CD4-positive, alpha-beta T cell treated with Interleukin-4 for 1 hour (primary cell): ENCODE measurements around the gene TNFRSF4.

Experiments used
- DNase-seq, 2 donors: peaks; one replicate each; pipeline ENCODE4 v3.0.0-alpha.2; 2020 to 2022

The TNFRSF4 gene

DNA sequence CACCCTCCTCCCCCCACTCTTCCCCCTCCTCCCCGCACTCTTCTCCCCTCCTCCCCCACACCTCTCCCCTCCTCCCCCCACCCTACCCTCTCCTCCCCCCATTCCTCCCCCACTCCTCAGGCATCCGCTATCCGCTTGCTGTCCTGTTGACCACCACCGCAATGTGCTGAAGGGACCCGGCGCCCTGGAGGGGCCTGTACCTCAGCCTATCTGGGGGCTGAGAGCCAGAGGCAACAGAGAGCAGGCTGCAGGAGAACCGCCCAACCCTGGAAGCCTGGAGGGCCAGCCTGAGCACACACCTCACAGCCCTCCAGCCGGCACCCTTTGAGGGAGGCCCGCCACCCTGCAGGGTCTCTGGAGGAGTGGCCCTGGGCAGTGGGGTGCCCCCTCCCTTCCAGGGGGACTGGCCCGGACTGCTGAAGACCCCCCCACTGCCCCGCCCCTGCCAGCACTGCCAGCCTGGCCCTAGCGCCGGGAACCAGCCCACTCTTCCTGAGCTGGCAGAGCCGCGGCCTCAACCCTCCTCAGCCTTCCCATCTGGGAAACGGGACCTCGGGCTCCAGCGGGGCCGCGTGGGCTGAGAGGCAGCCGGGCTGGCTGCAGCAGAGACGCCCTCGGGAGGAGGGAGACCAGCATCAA lies 31.3 kb upstream of the TNFRSF4 start:
- DNase-seq, result no peak

DNA sequence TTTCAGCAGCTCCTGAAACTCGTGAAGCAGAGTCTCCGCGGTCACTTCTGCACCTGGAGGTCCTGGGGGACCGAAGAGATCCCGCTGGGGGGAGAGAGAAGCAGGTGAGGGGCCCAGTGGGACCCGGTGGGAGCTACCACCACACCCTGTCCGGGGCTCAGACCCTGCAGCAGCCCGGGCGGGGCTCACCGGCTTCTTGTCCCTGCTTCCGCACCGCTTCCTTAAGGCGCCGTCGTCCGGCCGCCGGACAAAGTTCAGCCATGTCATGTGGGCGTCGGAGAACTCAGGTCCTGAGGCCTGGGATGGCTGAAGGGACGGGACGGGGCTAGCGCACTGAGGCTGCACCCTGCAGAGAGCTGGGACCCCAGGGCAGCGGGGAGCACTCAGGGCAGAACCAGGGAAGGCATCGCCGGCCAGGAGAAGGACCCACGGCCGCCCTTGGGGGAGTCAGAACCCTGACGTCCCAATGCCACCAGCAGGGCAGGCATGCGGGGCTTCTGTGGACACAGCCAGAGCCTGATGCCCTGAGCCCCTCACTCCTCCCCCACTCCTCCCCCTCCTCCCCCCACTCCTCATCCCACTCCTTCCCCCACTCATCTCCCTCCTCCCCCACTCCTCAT lies 30.3 kb upstream of the TNFRSF4 start:
- no peak for DNase-seq

DNA sequence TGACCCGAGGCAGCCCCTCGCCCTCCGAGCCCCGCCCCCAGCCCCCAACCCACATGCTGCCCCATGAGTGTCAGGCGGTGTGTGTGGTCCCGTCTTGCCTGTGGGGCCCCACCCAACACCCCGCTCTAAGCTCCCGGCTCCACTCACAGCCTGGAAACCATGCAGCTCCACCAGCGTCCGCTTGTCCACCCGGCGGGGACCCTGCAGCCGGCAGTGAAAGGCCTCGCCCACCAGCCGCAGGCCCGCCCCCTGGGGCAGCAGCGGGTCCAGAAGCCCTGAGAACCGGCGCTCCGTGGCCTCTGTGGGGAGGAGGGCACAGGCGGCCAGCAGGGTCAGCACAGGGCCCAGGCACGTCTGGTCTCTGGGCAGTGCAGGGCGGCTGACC lies 29.8 kb upstream of the TNFRSF4 start:
- no peak for DNase-seq

DNA sequence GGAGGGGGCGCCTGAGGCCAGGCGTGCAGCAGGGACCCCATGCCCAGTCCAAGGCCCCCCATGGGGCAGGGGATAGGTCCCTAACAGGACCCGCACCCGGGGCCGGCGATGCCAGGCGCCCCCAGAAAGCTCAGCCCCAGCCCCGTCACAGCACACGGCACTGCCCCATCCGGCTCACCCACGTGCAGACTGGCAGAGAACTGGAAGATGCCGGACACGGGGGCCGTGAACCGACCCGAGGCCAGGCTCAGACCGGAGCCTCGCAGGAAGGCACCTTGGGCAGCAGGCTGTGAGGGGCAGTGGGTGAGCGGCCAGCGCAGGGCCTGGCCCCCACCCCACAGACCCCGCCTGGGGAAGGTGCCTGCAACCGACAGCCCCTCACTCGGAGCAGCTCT lies 29.3 kb upstream of the TNFRSF4 start:
- no peak for DNase-seq

DNA sequence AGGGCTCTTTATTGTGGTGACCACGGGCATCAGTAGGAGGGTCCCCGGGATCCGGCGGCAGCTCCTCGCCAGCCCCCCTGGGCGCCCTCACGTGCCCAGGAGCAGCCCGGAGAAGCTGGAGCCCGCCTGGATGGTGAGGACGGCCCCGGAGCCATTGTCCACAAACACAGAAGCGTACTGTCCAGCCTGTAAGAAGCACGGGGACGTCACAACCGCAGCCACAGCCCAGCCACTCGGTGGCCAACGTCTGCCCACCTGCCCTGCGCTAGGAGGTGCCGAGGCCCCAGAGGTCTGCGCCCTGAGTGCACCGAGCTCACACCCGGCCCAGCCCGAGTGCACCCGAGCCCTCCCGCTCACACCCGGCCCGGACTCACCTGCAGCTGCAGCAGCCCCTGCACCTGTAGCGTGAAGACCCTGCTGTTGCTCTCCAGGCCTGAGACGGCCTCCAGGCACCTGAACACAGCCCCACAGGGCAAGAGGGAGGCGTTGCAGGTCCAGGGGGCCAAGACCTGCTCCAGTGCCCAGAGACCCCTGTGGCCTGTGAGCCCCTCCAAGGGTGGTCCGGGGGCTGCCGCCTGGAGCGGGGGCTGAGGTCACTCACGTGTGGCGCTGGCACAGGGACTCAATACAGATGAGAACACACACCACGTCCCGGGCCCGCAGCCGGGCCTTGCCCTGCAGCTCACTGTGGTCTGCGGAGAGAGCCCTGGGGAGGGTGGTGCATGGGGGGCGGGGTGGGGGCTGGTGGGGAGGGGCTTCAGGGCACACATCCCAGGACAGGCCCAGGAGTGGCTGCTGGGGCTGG lies 28.7 kb upstream of the TNFRSF4 start:
- DNase-seq, result no peak

DNA sequence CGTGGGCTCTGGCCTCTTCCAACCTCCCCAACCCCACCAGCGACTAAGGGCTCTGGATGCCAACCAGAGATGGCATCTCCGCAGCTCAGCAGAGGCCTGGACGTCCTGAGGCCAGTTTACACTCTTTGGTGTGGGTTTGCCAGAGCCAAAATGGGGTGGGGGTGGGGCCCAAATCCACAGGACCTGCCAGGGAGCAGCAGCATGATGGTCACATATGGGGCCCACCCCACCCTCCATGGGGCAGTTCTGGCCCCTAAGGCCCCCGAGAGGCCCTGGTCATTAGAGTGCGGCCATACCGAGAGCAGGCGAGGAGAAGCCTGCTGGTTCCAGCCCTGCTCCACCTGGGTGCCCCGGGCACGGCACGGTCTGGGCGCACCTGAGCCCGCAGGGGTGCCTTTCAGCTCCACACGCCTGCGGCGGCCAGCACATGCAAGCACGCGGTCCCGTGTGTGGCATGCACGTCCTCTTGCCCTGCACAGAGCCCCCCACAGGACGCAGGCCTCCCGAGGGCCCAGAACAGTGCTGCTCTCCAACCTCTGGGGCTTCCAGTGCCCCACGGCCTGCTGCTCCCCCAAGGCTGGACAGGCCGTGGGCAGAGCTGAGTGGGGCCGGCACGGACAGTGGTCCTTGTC lies 27.8 kb upstream of the TNFRSF4 start:
- no peak for DNase-seq

DNA sequence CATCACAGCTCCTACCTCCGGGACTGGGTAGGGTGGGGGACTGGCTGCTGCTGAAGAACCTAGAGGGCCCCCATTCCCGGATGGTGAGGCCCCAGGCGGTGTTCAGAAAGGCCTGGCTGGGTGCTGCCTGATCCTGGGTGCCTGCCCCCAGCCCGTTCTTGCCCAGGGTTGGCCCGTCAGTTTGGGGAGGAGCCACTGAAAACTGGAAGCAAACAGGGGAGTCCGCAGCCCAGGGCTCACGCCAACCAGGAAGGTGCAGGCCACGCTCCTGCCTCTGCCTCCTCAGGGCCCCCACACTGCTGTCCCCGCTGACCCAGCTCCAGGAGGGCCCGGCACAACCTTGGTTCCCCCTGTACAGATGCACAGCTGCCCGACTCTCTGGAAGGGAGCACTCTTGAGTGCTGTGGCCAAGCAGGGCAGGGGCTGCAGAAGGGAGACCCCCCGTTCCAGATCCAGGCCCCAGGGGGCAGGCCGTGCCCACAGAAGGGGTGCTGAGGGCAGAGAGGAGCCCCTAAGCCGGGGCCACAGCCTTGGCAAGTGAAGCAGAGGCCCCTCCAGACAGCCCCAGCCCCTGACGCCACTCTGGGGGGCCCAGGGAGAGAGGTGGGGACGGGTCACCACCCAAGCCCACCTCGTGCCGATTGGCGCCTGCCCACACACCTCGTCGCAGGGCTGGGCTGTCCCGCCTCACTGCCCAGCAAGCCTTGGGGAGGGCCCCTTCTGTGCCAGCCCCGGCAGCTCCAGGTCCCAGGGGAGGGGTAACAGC lies 27.1 kb upstream of the TNFRSF4 start:
- DNase-seq, result no peak

DNA sequence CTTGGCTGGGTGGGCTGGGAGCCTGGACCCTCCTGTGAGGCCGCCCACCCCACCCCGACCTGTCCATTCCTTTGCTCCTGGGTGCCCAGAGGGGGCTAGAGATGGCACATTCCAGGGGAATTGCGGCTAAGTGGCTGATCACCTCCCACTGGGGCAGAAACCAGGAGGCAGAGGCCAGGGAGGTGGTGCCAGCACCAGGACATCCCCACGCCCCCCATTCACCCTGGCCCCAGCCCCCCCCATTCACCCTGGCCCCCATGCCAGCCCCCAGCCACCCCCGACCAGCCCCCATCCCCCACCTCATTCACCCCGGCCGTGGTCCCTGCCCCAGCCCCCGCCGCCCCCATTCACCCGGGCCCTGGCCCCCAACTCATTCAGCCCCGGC lies 26.4 kb upstream of the TNFRSF4 start:
- no peak for DNase-seq

DNA sequence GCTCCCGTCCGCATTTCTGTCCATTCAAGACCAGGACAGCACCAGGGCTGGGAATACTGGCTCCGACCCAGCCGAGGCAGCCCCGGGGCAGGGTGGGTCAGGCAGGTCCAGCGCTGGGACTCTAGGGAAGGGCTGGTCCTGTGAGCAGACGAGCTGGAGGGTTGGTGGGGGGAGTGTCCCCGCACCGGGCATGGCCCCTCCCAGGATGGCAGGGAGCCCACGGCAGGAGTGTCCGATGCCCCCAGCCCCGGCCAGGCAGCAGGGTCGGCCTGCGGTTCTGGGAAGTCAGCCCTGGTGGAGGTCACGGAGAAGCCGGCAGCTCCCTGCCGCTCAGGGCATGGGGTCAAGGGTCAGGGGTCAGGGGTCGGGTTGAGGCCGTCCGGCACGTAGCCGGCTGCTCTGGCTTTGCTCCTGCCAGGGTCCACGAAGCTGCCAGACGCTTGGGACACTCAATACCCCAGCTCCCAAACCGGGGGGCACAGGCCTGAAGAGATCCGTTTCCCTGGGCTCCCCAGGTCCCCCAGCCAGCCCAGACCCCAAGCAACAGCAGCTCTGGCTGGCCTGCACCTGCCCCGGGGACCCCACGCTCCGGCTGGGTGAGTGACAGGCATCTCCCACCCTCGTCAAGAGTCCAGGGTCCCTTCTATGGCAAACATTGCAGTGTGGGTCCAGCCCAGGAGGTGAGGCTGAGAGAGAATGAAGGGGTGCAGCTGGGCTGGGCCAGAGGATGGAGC lies 25.8 kb upstream of the TNFRSF4 start:
- no peak for DNase-seq

DNA sequence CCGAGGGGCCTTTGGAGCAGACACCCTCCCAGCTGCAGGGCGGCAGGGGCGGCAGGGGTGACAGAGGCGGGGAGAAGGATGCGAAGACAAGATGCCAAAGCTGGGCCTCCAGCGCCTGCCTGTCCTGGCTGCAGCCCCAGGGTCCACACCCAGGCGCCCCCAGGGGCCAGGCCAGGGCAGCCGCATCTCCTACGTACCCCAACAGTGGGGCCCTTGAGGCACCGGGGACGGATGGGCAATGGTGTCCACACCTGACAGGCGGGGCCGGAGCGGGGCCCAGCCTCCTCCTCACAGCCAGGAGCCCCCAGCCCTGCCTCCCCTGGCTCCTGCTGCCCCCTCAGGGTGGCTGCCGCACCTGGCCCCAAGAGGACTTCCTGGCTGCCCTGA lies 25.3 kb upstream of the TNFRSF4 start:
- no peak for DNase-seq

DNA sequence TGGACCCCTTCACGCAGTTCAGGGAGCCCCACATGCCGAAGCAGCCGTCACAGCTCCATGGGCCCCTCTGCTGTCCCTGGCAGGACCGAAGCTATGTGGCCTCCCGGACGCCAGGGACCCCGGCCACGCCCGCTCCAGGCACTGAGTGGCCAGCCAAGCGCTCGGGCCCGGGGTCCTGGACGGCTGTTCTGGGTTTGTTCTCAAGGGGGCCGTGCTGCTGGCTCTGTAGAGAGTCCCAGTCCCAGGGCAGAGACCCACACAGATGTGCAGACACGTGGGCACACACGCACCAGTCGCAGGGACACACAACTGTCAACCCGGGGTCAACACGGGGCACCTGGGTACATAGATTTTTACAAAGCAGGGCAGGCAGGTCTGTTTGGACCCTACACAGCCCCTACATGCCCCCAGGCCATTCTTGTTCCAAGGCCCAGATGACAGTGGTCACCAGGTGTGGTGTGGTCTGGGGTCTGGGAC lies 24.8 kb upstream of the TNFRSF4 start:
- no peak for DNase-seq

DNA sequence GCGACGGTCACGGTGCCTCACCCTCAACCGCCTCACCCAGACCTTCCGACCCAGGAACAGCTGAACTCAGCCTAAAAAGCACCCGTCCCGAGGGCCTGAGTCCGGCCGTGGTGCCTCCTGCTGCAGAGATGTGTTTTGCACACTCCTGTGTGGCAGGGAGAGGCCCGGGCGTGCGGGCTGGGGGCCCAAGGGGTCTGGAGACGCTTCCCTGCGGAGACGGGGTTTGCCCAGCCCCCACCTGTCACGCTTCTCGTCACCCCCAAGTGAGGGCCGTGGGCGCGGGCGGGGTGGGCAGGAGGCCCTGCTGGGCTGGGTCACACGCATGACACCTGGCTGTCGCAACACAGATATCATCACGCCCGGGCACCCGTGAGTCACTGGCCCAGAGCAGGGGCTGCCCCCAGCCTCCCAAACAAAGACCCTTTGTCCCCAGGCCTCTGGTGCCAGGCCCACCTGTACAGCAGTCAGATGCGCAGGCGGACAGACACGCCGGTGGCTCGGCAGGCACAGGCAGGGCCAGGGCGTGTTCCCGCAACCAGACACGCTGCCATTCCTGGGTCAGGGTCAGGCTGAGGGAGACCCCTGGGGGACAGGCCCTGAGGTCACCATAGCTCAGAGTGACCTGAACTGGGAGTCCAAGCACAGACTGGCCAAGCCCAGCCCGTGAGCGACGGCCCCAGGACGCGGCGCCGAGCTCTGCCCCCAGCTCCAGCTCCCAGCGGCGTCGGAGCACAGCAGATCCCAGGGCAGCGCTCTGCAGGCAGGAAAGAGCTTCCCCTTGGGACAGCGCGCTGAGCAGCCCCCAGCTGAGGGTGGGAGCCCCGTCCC lies 24.1 kb upstream of the TNFRSF4 start:
- no peak for DNase-seq

DNA sequence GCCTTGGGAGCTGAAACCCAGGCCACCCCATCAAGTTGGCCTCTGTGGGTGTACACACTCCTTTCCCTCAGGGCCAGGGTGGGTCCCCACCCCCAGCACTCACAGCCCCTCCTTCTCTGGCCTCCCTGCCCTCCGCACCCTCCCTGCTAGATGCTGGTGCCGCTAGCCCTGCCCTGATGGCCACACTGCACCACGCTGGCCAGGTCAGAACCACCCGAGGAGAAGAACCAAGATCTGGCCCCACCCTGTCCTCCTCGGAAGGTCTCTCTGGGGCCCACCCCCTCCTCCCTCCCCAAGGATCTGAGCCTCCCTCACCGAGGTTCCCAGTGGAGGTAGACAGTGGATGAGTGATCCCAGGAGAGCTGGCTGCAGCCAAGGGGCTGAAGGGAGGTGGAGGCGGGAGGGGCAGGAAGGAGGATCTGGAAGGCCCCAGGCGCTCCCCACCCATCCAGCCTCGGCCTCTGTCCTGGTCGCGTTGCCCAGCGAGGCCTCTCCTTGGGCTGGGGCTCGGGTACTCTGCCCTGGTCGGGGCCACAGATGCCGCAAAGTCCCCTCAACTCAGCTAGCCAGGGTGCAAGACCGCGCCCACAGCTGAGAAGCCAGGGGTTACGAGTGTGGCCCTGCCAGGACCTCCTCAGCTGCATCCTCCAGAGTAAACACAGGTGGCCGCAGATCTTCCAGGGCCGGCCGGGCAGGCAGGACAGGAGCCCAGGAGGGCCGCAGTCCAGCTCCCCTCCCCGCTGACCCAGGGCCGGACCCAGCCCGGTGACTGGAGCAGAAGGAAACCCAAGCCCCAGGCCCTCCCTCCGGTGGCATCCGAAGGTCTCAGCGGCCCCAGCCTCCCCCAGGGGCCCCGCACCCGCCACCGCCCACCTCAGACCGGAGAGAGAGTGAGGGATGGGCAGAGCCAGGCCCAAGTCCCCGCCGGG lies 23.3 kb upstream of the TNFRSF4 start:
- no peak for DNase-seq

DNA sequence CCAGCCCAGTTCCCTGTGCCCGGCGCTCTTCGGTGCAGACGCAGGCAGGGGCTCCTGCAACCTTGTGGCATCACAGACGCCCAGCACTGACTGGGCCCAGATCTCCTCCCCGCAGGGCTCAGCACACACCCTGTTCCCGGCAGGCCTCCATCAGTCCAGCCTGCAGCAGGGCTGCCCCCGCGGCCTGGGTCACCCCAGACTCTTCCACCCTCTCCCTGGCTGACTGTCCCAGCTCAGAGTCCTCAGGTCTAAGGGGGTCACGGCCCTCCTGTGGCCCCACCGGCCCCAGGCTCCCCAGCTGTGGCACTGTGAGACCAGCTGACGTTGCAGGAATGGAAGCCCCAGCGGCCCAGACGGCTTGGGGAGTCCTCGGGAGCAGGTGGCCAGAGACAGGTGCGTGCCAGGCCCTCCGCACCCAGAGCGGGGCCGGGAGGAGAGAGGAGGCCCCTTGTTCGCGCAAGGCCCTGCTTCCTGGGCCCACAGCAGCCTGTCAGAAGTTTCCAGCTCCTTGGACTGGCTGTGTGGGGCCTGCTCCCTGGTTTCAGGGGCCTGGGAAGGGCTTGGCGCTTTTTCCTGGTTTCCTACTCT lies 22.3 kb upstream of the TNFRSF4 start:
- DNase-seq, result no peak

DNA sequence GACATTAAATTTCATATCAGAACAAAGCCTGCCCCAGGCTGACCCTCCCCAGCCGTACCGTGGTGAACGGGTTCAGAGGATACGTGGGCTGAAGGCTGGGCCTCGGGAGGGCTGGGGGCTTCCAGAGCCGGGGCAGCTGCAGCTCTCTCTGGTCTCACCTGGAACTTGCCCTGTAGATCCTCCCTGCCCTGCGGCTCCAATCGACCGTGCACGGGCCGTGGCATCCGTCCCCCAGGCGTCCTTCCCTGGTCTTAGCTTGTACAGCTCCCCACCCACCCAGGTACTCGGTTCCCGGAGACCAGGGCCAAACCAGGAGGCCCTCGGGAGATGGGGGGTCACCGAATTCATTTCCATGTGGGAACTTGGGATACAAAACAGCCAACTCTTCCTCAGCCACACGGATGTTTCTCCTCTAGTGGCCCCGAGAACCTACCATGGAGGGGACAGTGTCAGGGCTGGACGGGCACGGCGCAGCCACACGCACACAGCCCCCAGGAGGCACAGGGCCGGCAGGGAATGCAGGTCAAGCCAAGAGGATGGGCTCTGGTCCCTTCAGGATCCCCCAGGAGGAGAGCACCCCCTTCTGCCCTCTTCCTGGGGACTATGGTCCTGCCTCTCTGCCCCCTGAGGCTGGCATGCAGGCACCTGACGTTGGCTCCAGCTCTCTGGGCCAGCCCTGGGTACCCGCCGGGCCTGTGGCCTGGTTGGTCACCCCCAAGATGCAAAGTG lies 21.2 kb upstream of the TNFRSF4 start:
- DNase-seq, result no peak

DNA sequence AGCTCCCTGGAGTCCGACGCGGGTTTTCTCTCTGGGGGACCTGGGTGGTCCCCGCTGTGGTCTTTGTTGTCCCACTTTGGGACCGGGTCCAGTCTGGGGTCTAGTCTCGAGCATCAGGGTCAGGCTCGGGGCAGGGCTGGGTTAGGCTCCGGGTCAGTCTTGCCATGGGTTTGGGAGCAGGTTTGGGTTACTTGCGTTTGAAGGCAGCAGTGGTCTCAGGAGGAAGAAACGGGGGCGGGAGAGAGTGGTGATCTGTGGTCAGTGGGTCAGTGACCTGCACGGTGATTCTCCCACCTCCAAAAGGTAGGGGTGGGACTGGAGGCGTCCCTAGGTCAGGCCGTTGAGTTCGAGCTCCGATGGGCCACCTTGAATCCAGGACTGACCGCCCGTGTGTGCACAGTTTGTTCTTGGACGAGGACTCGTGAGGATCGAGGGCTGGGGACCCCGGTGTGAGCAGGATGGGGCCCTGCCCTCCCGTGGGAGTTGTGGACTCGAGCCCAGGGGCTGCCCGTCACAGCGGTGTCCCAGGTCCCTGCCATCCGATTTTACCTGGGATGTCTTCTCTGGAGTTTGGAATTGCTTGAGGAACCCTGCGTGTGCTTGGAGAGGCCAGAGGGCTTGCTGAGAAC lies 20.3 kb upstream of the TNFRSF4 start:
- DNase-seq, result no peak

DNA sequence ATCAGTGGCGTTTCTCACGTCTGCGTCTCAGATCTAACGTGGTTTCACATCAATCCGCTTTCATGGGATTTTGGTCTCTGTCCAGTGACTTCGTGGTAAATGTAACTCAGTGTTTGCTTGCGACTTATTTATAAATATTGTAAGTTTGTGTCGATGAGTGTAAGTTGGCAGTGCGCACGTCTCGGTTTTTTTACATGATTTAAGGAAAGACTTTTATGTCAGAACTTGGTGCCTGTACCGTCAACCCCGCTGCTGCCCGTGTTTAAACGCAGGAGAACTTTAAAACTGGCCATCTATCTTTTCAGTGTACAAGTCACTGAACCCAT lies 19.6 kb upstream of the TNFRSF4 start:
- no peak for DNase-seq

DNA sequence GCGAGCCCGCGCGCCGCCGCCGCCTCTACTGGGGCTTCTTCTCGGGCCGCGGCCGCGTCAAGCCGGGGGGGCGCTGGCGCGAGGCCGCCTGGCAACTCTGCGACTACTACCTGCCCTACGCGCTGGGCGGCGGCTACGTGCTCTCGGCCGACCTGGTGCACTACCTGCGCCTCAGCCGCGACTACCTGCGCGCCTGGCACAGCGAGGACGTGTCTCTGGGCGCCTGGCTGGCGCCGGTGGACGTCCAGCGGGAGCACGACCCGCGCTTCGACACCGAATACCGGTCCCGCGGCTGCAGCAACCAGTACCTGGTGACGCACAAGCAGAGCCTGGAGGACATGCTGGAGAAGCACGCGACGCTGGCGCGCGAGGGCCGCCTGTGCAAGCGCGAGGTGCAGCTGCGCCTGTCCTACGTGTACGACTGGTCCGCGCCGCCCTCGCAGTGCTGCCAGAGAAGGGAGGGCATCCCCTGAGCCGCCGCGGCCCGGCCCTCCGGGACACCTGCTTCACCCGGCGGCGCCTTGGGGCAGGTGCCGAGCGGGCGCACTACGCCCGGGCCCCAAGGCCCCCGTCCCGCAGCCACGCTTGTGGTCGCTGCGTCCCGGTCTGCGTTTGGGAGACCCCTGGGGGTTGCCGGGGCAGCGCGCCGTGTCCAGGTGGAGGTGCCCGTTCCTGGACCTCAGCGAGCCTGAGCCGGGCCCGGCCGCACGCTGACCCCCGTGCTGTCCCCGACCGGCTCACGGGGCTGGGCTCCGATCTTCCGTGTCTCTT lies 19.0 kb upstream of the TNFRSF4 start:
- DNase-seq, result no peak
